Central memory CD8-positive, alpha-beta T cell (primary cell): ENCODE data around the gene TTN.

ENCODE experiments used
- ATAC-seq: fragments of 150-1000 bp; cut with Tn5 transposase; replicated peaks from 2 replicates; pipeline ENCODE4 v1.10.0; 2022; ENCODE audit warnings: mild to moderate bottlenecking, moderate FRiP score, moderate number of reproducible peaks; ENCODE audit not compliant: poor library complexity, severe bottlenecking; ENCODE audit errors: extremely low read depth
- DNase-seq, 2 donors: peaks; one replicate each; pipeline ENCODE4 v3.0.0; 2021; ENCODE audit warnings: low spot score in 2 of 2
- H3K27ac Mint-ChIP-seq: one replicate; pipeline ENCODE4 v1.8.0; 2022; ENCODE audit warnings: low read depth, mild to moderate bottlenecking, moderate library complexity, mixed read lengths
- H3K27me3 Mint-ChIP-seq: one replicate; pipeline ENCODE4 v1.8.0; 2022; ENCODE audit warnings: mixed read lengths
- H3K36me3 Mint-ChIP-seq: one replicate; pipeline ENCODE4 v1.8.0; 2022; ENCODE audit warnings: mild to moderate bottlenecking, moderate library complexity, mixed read lengths; ENCODE audit not compliant: insufficient read depth
- H3K4me1 Mint-ChIP-seq: one replicate; pipeline ENCODE4 v1.8.0; 2022; ENCODE audit warnings: mixed read lengths
- H3K4me3 Mint-ChIP-seq: one replicate; pipeline ENCODE4 v1.8.0; 2022; ENCODE audit warnings: mild to moderate bottlenecking, moderate library complexity, mixed read lengths
- H3K9me3 Mint-ChIP-seq: one replicate; pipeline ENCODE4 v1.8.0; 2022; ENCODE audit warnings: mixed read lengths

TTN gene

DNA sequence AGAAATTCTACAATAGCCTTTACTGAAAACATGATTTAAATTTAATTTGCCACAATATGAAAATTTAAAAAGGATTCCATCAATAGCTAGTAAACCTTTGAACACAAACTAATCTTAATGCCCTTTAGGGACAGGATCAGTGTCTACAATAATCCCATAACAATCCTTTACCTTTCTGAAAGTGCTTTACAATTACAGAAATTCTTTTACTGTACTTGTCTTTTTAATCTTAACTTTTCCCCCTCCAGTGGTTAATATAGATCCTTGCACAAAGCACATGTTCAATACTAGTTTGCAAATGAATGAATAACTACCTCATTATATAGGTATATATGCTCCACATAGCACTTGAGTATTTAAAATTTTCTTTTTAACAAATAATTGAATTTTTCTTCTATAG, 204.3 kb downstream of the TTN start:
- no peak overlapping the region for H3K4me3 Mint-ChIP-seq
- H3K27ac Mint-ChIP-seq: no peak overlapping the region
- no peaks in the 10 kb centered on the region for H3K4me1 Mint-ChIP-seq
- H3K36me3 Mint-ChIP-seq: peaks cover 9% of the 10 kb centered on the region
- ATAC-seq (no peak), DNase-seq (no peak)
- no peaks in the 10 kb centered on the region for H3K9me3 Mint-ChIP-seq
- no peaks in the 10 kb centered on the region for H3K27me3 Mint-ChIP-seq

DNA sequence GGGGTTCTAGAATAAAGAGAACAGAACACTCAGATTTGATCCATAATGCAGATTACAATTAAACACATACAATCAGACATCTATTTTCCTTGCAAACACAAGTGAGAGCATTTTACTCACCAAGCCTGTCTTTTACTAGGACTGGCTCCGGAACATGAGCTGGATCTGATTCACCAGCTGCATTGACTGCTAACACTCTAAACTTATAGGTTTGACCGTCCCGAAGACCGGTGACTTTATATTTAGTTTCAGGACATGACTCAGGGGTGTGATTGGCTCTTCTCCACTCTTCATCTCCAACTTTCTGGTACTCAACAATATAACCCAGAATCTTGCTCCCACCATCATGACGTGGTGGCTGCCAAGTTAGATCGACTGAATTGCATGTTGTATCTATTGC, 214.6 kb downstream of the TTN start:
- DNase-seq (no peak), ATAC-seq (no peak)
- Mint-ChIP-seq H3K27ac (no peak overlapping the region), H3K9me3 (no peaks in the 10 kb centered on the region), H3K36me3 (peaks cover 3% of the 10 kb centered on the region), H3K4me3 (no peak overlapping the region), H3K4me1 (no peaks in the 10 kb centered on the region), H3K27me3 (no peaks in the 10 kb centered on the region)

DNA sequence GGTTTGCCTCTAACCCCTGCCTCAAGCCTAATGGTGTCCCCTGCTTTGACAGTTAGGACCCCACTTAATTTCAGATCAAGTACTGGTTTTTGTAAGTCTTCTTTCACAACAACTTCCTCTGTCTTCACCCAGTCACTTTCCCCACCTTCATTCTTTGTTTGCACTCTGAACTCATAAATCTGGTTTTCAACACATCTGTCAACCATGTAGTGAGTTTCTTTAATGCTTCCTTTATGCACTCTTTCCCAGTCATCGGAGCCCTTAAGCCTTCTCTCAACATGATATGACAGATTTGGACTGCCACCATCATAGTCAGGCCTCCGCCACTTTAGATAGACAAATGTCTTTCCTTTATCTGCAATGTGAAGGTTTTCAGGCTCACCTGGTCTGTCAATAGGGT, 217.9 kb downstream of the TTN start:
- Mint-ChIP-seq H3K36me3 (peaks cover 7% of the 10 kb centered on the region), H3K4me1 (no peaks in the 10 kb centered on the region), H3K9me3 (no peaks in the 10 kb centered on the region), H3K4me3 (no peak overlapping the region), H3K27ac (no peak overlapping the region), H3K27me3 (no peaks in the 10 kb centered on the region)
- ATAC-seq: no peak
- DNase-seq: no peak

DNA sequence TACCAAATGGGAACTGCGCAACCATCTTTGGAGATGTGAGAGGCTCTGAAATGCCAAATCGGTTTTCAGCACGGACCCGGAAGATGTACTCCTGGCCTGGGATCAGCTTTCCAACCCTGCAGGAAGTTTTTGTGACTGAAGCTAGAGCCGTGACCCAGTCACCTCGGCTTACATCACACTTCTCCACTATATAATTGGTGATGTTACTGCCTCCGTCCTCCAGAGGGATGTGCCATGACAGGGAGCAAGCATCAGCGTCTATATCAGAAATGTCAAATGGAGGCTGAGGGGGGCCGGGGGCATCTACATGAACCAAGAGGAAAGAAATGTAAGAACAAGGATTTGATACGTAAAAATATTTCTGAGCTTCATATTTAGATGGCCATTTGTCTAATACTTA, 222.6 kb downstream of the TTN start:
- peaks cover 7% of the 10 kb centered on the region for H3K36me3 Mint-ChIP-seq
- H3K27ac Mint-ChIP-seq: no peak overlapping the region
- H3K4me3 Mint-ChIP-seq: no peak overlapping the region
- H3K9me3 Mint-ChIP-seq: no peaks in the 10 kb centered on the region
- DNase-seq: no peak
- no peak for ATAC-seq
- H3K27me3 Mint-ChIP-seq: no peaks in the 10 kb centered on the region
- no peaks in the 10 kb centered on the region for H3K4me1 Mint-ChIP-seq

DNA sequence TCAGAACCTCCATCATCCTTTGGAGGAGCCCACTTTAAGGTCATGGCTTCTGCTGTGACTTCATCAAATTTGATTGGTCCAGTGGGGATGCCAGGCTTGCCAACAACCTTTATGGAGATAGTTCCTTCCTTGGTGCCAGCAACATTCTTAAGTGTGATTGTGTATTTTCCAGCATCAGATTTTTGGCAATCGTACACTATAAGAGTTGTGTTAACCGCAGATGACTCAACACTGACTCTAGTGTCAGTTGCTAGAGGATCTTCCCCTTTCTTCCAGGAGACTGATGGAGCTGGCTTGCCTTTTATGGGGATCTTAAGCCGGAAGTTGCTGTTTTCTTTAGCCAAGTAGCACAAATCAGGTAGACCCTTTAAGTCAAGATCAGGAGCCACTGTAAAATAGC, 228.2 kb downstream of the TTN start:
- Mint-ChIP-seq H3K27me3 (no peaks in the 10 kb centered on the region), H3K4me1 (no peaks in the 10 kb centered on the region), H3K9me3 (no peaks in the 10 kb centered on the region), H3K36me3 (peaks cover 11% of the 10 kb centered on the region), H3K27ac (no peak overlapping the region), H3K4me3 (no peak overlapping the region)
- DNase-seq (no peak), ATAC-seq (no peak)

DNA sequence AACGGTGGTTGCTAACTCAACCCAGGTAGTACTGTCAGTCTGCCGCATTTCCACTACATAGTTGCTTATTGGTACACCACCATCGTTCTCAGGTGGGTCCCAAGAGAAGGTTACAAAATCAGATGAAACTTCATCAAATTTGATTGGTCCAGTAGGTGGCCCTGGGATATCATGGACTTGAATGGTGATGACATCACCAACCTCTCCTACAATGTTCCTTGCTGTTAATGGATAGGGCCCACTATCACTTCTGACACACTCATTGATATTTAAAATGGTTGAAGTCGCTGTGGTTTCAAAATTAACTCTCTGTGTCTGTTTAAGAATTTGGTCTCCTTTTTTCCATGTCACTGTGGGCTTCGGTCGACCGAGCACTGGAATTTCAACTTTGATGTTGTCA, 232.4 kb downstream of the TTN start:
- DNase-seq (no peak), ATAC-seq (no peak)
- H3K4me3 Mint-ChIP-seq: no peak overlapping the region
- no peaks in the 10 kb centered on the region for H3K4me1 Mint-ChIP-seq
- no peak overlapping the region for H3K27ac Mint-ChIP-seq
- no peaks in the 10 kb centered on the region for H3K27me3 Mint-ChIP-seq
- H3K9me3 Mint-ChIP-seq: peaks cover 7% of the 10 kb centered on the region
- H3K36me3 Mint-ChIP-seq: peaks cover 12% of the 10 kb centered on the region

DNA sequence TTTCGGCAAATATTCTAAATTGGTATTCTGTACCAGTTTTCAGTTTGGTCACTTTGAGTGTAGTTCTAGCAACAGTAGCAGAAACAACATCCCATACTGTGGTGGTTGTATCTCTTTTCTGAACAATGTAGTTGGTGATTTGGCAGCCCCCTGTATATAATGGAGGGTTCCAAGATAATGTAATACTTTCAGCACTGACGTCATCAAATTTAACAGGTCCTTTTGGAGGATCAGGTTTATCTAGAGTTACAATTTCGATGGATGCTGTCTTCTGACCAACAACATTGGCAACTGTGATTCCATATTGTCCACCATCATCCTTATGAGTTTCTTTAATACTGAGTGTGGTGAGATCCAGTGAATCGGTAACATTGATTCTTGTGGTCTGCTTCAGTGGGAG, 239.0 kb downstream of the TTN start:
- Mint-ChIP-seq H3K4me3 (no peak overlapping the region), H3K27ac (no peak overlapping the region), H3K4me1 (no peaks in the 10 kb centered on the region), H3K27me3 (no peaks in the 10 kb centered on the region), H3K36me3 (peaks cover 7% of the 10 kb centered on the region), H3K9me3 (peaks cover 18% of the 10 kb centered on the region)
- DNase-seq: no peak
- ATAC-seq: no peak

DNA sequence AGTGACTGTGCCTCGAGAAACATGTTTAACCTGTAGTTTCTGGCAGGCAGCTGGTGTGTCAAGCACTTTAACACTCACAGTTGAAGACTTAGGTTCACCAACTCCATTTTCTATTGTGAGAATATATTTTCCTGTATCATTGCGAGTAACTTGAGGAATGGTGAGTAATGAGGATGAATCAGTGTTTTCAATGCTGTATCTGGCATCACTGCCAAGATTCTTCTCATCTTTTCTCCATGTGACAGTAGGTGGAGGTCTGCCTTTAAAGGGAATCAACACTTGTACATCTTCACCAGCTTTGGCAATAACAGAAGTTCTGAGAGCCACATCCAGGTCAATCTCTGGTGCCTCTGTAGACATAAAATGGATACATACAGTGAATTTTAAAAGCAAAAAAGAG, 254.2 kb downstream of the TTN start:
- Mint-ChIP-seq H3K4me3 (no peak overlapping the region), H3K9me3 (no peaks in the 10 kb centered on the region), H3K27me3 (no peaks in the 10 kb centered on the region), H3K27ac (no peak overlapping the region), H3K36me3 (peaks cover 2% of the 10 kb centered on the region), H3K4me1 (no peaks in the 10 kb centered on the region)
- no peak for ATAC-seq
- DNase-seq: no peak

DNA sequence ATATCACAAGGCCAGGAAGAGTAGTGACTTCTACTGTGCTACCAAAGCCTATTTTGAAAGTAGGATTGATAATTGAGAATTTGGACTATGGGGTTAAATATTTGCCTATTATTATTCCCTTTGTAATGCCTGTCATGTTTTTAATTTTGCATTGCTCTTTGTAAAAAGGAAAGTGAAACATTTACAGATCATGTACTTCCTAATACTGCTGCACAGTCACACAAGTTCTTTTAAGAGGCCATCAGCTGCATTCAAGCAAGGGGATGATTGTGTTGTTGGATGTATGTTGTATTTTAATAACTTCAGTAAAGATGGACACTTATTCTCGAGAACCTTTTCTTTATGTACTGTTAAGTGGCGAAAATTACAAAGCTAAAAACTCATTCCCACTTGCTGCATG, 256.9 kb downstream of the TTN start:
- Mint-ChIP-seq H3K4me3 (no peak overlapping the region), H3K27me3 (no peaks in the 10 kb centered on the region), H3K36me3 (peaks cover 5% of the 10 kb centered on the region), H3K4me1 (no peaks in the 10 kb centered on the region), H3K27ac (no peak overlapping the region), H3K9me3 (no peaks in the 10 kb centered on the region)
- DNase-seq (no peak), ATAC-seq (no peak)

DNA sequence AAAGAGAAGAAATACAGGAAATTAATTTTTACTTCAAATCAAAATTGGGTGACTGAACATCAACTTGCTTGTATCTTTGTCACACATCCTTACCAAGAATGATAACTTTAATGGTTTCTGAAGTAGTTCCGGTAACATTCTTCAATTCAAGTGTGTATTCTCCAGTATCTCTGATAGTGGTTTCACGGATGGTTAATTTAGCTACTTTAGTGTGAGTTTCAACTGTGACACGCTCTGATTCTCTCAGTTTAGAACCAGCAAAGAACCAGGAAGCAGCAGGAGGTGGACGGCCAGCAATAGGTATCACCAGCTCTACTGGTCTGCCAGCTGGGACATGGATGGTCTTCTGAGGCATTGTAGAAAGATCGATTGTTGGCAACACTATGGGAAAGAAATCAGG, 264.7 kb downstream of the TTN start:
- H3K4me1 Mint-ChIP-seq: no peaks in the 10 kb centered on the region
- no peak for DNase-seq
- no peaks in the 10 kb centered on the region for H3K27me3 Mint-ChIP-seq
- H3K9me3 Mint-ChIP-seq: no peaks in the 10 kb centered on the region
- ATAC-seq: no peak
- no peak overlapping the region for H3K4me3 Mint-ChIP-seq
- H3K36me3 Mint-ChIP-seq: peaks cover 21% of the 10 kb centered on the region
- H3K27ac Mint-ChIP-seq: no peak overlapping the region

DNA sequence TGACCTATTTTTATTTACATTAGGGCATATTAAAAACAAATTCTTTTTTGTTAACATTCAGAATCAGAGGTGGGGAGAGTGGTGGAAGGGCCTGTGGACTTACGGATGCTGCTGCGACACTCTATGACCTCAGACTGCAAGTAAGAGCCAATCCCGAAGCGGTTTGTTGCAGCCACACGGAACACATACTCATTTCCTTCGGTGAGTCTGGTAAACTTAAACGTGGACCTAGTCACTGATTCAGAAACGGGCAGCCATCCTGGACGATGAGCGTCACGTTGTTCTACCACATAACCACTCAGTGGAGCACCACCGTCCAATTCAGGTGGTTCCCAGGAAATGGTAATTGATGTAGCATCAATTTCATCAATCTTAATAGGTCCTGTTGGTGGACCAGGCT, 265.1 kb downstream of the TTN start:
- Mint-ChIP-seq H3K27ac (no peak overlapping the region), H3K27me3 (no peaks in the 10 kb centered on the region), H3K36me3 (peaks cover 21% of the 10 kb centered on the region), H3K4me3 (no peak overlapping the region), H3K4me1 (no peaks in the 10 kb centered on the region), H3K9me3 (no peaks in the 10 kb centered on the region)
- ATAC-seq (no peak), DNase-seq (no peak)

DNA sequence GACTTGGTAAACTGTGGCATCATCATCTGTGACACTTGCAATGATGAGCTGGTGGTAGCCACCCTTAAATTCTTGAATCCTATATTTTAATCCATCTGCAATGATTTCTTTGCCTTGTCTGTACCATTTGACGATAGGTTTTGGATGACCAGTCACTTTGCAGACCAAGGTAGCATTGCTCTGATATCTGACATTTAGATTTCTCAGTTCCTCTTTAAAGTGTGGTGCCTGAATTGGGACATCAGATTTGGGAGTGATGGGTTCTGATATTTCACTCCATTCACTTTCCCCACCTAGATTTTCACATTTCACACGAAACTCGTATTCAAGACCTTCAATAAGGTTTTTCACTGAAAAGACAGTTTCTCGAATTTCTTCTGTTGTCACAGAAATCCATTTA, 271.2 kb downstream of the TTN start:
- H3K27me3 Mint-ChIP-seq: no peaks in the 10 kb centered on the region
- no peak for DNase-seq
- no peaks in the 10 kb centered on the region for H3K9me3 Mint-ChIP-seq
- ATAC-seq: no peak
- peaks cover 27% of the 10 kb centered on the region for H3K36me3 Mint-ChIP-seq
- no peak overlapping the region for H3K27ac Mint-ChIP-seq
- H3K4me3 Mint-ChIP-seq: no peak overlapping the region
- peaks cover 19% of the 10 kb centered on the region for H3K4me1 Mint-ChIP-seq

DNA sequence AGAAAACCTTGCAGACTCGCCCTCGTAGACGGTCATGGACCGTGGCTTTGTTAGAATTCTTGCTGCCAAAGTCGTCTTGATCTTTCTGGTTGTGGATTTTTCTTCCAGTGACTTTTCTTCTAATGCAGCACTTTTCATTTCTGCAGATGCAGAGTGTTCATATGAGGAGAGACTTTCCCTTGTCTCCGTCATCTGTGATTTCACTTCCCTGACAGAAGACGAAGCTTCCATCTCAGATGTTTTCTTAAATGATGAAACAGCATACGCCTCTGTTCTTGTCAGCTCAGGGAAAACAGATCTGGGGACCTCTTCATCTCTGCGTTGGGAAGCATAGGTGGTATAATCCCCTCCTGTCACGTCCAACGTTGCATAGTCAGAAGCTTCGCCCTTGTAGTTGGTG, 276.1 kb downstream of the TTN start:
- no peak overlapping the region for H3K4me3 Mint-ChIP-seq
- DNase-seq (no peak), ATAC-seq (no peak)
- H3K36me3 Mint-ChIP-seq: peaks cover 24% of the 10 kb centered on the region
- no peaks in the 10 kb centered on the region for H3K9me3 Mint-ChIP-seq
- no peak overlapping the region for H3K27ac Mint-ChIP-seq
- H3K4me1 Mint-ChIP-seq: peaks cover 41% of the 10 kb centered on the region
- no peaks in the 10 kb centered on the region for H3K27me3 Mint-ChIP-seq

DNA sequence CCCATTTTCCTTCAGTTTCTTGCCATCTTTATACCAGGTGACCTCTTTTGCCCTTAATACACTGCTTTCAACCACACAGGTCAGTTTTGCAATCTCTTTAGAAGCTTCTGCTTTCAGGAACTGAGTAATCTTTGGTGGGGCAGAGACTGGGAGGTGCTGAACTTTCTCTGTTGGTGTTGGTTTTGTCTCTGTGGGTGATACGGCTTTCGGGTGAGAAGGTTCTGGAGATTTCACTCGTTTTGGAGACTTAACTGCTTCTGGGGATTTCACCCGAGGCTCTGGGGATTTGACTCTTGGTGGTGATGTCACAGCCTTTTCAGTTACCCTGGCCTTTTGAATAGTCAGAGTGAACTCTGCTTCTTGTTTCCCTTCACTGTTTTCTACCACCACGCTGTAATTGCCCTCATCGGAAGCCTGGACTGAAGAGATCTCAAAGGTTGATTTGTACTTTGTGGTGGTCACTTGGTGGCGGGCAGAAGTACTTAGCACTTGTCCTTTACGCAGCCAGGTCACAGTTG, 276.5 kb downstream of the TTN start:
- Mint-ChIP-seq H3K4me3 (no peak overlapping the region), H3K36me3 (peaks cover 23% of the 10 kb centered on the region), H3K9me3 (no peaks in the 10 kb centered on the region), H3K4me1 (peaks cover 46% of the 10 kb centered on the region), H3K27me3 (no peaks in the 10 kb centered on the region), H3K27ac (no peak overlapping the region)
- ATAC-seq: no peak
- no peak for DNase-seq
